Stimulated activated naive CD4-positive, alpha-beta T cell treated with Interleukin-2 at 50 U/mL for 16 hours (primary cell): ENCODE measurements around the gene IFI27L1.

Experiments used
- DNase-seq: peaks from one replicate; lab custom pipeline; 2025; lab: John Stamatoyannopoulos, UW

IFI27L1 gene

DNA sequence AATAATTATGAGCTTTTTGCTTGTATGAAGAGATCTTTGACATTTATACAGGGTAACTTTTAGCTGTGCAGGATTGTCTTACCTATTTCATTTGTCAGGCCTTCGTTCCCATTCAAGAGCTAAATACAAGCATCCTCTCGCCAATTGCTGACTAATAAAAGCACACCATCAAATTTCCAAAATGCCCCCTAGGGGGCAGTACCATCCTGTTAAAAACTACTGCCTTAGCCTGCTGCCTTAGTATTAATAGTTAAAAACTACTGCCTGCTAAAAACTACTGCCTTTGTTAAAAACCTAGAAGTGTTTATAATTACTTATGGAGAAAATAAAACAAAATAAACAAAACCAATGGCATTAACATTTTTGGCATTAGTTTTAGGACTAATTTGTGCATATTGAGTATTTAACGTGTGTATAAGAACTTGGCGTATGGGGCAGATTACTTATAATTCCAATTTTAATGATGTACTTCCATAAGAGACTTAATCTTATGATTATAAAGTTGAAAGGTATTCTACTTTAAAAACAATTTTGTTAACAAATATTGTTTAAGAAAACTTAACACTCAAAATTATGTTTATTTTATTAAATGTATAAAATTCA is 51.3 kb downstream of the IFI27L1 start:
- DNase-seq: peak; percentile 5

DNA sequence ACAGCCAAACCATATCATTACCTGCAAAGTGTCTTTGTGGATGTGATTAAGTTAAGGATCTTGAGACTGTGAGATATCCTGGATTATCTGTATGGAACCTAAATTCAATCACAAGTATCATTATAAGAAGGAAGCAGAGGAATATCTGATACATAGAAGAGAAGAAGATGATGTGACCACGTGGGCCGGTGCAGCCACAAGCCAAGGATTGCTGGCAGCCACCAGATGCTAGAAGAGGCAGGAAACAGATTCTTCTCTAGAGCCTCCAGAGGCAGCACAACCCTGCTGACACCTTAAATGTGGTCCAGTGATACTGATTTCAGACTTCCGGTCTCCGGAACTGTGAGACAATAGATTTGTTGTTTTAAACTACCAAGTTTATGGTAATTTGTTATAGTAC is 54.4 kb downstream of the IFI27L1 start:
- DNase-seq: no peak

DNA sequence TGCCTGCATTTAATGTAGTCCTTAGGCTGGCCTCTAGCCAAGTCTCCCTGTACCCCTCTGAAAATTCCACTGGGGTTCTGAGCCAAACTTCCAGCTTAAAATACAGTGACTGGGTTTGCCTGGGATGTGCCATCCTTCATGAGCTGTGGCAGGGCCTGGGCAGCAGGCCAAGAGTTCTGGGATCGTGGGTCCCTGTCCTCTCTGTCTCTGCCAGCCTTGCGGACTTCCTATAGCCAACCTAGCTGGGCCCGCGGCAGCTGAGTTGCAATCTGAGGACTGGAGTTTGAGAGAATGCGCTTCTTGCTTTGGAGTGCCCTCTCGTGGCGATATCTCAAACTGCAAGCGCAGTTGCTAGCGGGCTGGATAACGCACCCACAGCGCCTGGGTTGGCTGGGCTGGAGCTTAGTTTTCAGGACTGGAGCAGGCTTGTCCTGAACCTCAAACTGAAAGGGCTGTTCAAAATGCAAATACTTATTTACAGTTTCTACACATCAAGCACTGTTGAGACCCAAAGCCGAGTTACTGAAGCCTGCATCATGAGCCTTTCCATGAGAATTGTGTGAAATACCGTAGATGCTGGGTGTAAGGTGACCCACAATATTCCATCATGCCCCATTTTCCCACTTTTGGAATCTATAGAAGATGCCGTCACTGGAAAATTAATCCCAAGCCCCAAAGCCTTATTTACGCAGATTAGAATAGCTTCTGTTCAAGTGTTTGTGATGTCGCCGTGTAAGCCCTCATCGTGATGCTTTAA is 55.6 kb downstream of the IFI27L1 start:
- peak; percentile 79 for DNase-seq

DNA sequence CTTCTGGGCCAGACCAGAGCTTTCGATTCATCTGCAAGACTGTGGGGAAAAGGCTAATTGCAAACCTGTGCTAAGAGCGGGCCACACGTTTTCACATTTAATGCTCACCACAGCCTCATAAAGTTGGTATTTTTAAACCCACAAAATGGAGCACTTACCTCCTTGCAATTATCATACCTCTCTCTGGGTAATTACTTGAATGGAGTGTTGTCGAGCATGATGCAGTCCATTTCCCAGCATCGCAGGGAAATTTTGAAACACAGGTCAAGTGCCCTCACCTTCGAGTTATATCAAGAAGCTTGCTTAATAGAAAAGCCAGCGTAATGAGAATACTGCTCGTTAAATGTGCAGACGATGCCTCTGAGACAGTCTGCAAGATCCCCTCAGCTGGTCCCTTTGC is 57.1 kb downstream of the IFI27L1 start:
- no peak for DNase-seq

DNA sequence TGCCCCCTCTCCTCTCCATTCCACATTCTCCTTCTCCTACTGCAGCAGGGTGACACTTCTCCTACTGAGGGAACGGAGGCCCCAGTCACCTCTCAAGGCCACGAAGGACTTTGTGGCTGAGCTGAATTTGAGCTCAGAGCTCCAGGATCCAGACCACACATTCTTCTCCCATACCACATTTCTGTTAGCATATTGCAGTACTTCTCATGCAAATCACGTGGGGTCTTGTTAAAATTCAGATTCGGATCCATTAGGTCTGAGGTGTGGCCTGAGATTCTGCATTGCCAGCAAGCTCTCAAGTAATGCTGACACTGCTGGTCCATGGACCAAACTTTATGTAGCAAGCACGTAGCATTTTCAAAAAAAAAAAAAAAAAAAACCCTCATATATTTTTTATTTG is 57.9 kb downstream of the IFI27L1 start:
- no peak for DNase-seq

DNA sequence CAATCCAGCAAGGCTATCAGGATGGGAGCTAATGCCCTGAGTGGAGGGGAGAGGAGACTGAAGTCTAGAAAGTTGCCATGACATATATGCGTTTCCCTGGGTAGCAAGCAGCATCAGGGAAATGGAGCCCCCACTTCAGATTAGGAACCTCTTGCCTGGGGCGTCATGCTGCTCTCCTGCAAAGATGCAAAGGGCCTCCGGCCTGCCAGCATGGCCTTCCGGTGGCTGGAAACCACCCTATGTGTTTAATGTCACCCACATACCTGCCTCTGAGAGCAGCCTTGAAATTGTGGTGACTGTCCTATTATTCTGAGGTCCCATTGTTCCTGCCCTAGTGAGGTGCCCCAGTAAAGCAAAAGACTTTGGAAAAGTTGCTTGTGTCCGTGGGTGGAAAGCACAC is 58.3 kb downstream of the IFI27L1 start:
- DNase-seq: no peak

DNA sequence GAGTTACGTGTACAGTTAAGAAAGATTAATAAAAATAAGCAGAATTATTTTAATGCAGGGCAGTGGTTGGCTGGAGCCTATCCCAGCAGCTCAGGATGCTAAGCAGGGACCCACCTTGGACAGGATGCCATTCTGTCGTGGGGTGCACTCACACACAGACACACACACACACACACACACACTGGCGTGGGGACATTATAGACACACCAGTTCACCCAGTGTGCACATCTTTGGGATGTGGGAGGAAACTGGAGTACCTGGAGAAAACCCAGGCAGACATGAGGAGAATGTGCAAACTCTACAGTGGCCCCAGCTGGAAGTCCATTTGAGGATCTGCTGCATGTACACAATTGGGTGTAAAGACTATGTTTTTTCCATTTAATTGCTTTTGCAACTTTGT is 61.1 kb downstream of the IFI27L1 start:
- no peak for DNase-seq

DNA sequence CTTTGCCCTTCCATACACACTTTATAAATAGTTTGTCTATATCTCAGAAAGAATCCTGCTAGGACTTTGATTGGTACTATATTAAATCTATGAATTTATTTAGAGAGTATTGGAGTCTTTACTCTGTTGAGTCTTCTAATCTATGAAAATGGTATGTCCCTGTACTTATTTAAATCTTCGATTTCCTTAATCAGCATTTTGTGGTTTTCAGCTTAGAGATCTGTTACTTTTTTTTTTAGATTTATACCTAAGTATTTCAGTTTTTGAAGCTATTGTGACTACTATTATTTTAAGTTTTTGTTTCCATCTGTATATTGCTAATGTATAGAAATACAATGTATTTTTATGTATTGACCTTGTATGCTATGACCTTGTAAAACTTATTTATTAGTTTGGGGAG is 61.7 kb downstream of the IFI27L1 start:
- no peak for DNase-seq

DNA sequence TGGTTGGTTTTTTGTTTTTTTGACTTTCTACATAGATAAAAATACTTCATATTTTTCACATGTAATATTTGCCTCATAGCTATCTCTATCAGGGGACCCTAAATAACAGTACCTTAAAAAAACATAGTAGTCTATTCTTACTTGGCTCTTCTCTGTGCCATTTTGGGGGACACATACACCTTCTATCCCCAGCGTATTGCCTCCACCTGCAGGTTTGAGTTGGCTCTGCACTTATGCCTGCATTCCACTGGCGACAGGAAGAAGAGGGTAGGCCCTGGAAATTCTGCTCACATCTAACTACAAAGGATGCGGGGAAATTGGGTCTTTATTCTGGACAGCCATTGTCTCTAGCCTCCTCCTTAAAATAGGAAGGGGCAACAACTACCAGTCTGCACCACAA is 62.1 kb downstream of the IFI27L1 start:
- DNase-seq: no peak

DNA sequence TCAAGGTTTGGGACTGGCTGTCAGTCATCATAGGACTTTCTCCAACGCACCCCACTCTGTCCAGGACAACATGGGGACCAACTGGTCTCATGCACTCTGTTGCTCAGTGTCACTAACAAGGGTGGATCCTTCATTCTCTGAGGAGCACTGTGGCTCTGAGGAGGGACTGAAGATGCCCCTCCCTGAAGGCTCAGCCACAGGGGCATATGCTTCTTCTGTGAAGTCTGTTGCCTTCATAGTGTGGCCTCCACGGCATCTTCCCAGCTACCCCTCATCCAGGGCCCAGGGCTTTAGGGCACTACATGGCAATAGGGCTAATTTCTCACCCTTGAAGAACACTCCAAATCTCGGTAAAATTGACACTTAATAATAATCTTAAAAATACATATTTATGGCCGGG is 62.6 kb downstream of the IFI27L1 start:
- no peak for DNase-seq

DNA sequence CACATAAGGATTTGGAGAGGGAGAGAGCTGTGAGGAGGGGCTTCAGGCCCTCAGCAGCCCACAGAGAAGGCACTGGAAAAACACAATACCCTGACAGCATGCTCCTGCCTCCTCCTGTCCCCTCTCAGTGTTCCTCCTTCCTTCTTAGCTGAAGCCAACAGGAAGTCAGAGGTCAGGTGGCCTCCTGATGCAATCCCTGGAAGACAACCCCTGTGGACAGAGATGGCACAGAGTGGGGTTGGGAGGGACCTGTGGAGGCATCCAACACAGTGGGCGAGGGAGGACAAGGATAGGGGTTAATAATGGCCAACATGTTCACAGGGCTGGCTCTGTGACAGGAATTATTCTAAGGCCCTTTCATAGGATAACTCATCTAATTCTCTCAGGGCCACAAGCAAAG is 63.7 kb downstream of the IFI27L1 start:
- DNase-seq: no peak

DNA sequence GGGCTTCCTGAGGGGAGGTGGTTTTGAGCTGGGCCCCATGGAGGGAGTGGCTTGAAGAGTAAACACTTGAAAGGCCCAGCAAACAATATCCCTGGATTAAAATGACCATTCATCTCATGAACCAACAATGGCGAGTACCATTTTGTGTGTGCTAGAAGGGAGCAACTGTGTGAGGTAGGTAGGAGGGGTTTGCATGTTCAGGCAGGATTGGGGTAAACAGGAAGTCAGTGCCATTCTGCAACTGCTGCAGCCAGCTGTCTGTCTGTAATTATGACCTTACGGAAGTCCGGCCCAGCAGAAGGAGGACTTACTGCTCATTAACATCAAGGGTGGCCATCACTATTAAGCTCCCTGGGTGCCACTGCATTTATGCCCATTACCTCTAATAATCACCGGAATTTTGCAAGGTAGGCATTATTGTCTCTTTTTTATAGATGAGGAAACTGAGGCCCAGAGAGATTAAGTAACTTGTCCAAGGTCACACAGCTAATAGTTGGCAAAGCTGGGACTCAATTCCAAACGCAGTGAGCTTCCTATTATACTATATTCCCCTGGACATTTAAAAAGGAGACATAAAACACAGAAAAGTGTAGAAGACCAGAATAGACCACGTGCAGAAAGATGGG is 64.9 kb downstream of the IFI27L1 start:
- DNase-seq: no peak
